Right ventricle myocardium superior (tissue), 1 donor: ENCODE measurements around the gene MLST8. TPM values are rescaled to one million over a fixed set of nuclear protein-coding genes. Genes with fewer than 3 reads are reported as not detected.

Experiments used
- ATAC-seq: fragments of 200-7000 bp; cut with Tn5 transposase; one replicate; pipeline ENCODE4 v1.9.1; 2020; ENCODE audit warnings: mild to moderate bottlenecking; ENCODE audit not compliant: poor library complexity
- DNase-seq: peaks from one replicate; pipeline ENCODE4 v3.0.0-alpha.2; 2020
- intact Hi-C: fragments of 100-400 bp; cut with DNase I; formaldehyde crosslinking; loops from one replicate; pipeline ENCODE4 v1.11.2; 2022
- total RNA-seq: library from RNA; stranded (reverse); fragmentation: NEBNext Ultra II Directional; extraction: Animal tissue kit (Norgen Biotek cat#: 25700); gene quantifications from one replicate; pipeline ENCODE4 v1.2.1, GENCODE V29; 2021
- donor health status: DM: no; HTN: yes; CAD: no; lungs with severe emphysema.

Gene MLST8
- total RNA-seq, 1 donor from 2014 or later, result 23.2 TPM

- intact Hi-C loops, result no loop called here
- no peak for DNase-seq
These were observed 34.4 kb upstream of the MLST8 start for GRCh38 chr16:2170587-2171435.

GRCh38 chr16:2171601-2172178 lies 33.6 kb upstream of the MLST8 start:
- intact Hi-C loops, result no loop called here

More at GRCh38 chr16:2170587-2171435, 34.4 kb upstream of the MLST8 start:
- no peak for ATAC-seq

GRCh38 chr16:2172688-2173335 lies 32.4 kb upstream of the MLST8 start:
- intact Hi-C loops, result no loop called here
- ATAC-seq, result no peak
- DNase-seq, result no peak

More at GRCh38 chr16:2171601-2172178, 33.6 kb upstream of the MLST8 start:
- no peak for DNase-seq
- no peak for ATAC-seq

- DNase-seq (no peak), ATAC-seq (no peak)
- intact Hi-C loops, result no loop called here
These were observed 31.9 kb upstream of the MLST8 start for GRCh38 chr16:2173366-2173765.

- no peak for DNase-seq
These were observed 31.3 kb upstream of the MLST8 start for GRCh38 chr16:2173916-2174315.

GRCh38 chr16:2174396-2175131 lies 30.7 kb upstream of the MLST8 start:
- DNase-seq, result no peak
- intact Hi-C loops, result no loop called here
- no peak for ATAC-seq

More at GRCh38 chr16:2173916-2174315, 31.3 kb upstream of the MLST8 start:
- intact Hi-C loops, result no loop called here
- no peak for ATAC-seq

GRCh38 chr16:2175454-2175853 lies 29.8 kb upstream of the MLST8 start:
- intact Hi-C loops, result no loop called here
- DNase-seq, result no peak
- ATAC-seq, result no peak

- intact Hi-C loops, result no loop called here
- ATAC-seq (no peak), DNase-seq (no peak)
These were observed 29.2 kb upstream of the MLST8 start for GRCh38 chr16:2176047-2176446.

- intact Hi-C loops, result no loop called here
These were observed 28.2 kb upstream of the MLST8 start for GRCh38 chr16:2177101-2177500.

GRCh38 chr16:2177561-2177960 lies 27.7 kb upstream of the MLST8 start:
- intact Hi-C loops, result no loop called here
- no peak for DNase-seq
- ATAC-seq, result no peak

More at GRCh38 chr16:2177101-2177500, 28.2 kb upstream of the MLST8 start:
- ATAC-seq (no peak), DNase-seq (no peak)

GRCh38 chr16:2178321-2179106 lies 26.7 kb upstream of the MLST8 start:
- intact Hi-C loops, result no loop called here
- ATAC-seq, result no peak

GRCh38 chr16:2179107-2179501 lies 26.1 kb upstream of the MLST8 start:
- intact Hi-C loops, result no loop called here
- DNase-seq, result no peak
- no peak for ATAC-seq

More at GRCh38 chr16:2178321-2179106, 26.7 kb upstream of the MLST8 start:
- no peak for DNase-seq

- intact Hi-C loops, result no loop called here
- ATAC-seq (no peak), DNase-seq (no peak)
These were observed 25.7 kb upstream of the MLST8 start for GRCh38 chr16:2179576-2179975.

GRCh38 chr16:2180461-2180860 lies 24.8 kb upstream of the MLST8 start:
- DNase-seq, result no peak
- intact Hi-C loops, result loop anchor here (10.0 kb wide), 1 partner anchor 64 kb away; no protein-coding TSS in a partner anchor
- no peak for ATAC-seq

GRCh38 chr16:2180962-2181923 lies 24.0 kb upstream of the MLST8 start:
- ATAC-seq (no peak), DNase-seq (no peak)
- intact Hi-C loops, result loop anchor here (10.0 kb wide), 1 partner anchor 64 kb away; no protein-coding TSS in a partner anchor

- intact Hi-C loops, result loop anchor here (10.0 kb wide), 1 partner anchor 63 kb away; no protein-coding TSS in a partner anchor
- ATAC-seq, result no peak
- no peak for DNase-seq
These were observed 23.3 kb upstream of the MLST8 start for GRCh38 chr16:2181952-2182351.

- no peak for ATAC-seq
- no peak for DNase-seq
- intact Hi-C loops, result loop anchor here (10.0 kb wide), 1 partner anchor 61 kb away; no protein-coding TSS in a partner anchor
These were observed 21.6 kb upstream of the MLST8 start for GRCh38 chr16:2183671-2184070.
